Spleen (tissue), 7 donors: ENCODE data around the gene GRM1.

ENCODE experiments used
- POLR2A ChIP-seq, 3 donors: fragments of 450-650 bp; IDR thresholded peaks; one replicate each; pipeline ENCODE4 v1.5.1; 2017; ENCODE audit warnings: antibody characterized with exemption in 3 of 3, mild to moderate bottlenecking in 1 of 3
- TF ChIP-seq, protein P1 (sequence below), 11 experiments: fragments of 200-600 bp in 7 of 11; fragments of 450-650 bp in 4 of 11; sonication (generic) in 4 of 11; IDR thresholded peaks in 8 of 11; conservative IDR thresholded peaks in 3 of 11; 1 replicate in 7 of 11; 2 replicates in 4 of 11; pipeline versions ENCODE4 v1.4.0 to v1.8.0; 2016 to 2021; ENCODE audit warnings: antibody characterized with exemption in 11 of 11, inconsistent platforms in 4 of 11, mild to moderate bottlenecking in 1 of 11
- donor health status: DM: no; HTN: no; CAD: no; lungs with moderate emphysema.
- donor health status: DM: no; HTN: no; CAD: no.
- donor health status: DM: no; HTN: no; CAD: no.

GRCh38 chr6:146267447-146267846 is 238.6 kb downstream of the GRM1 start:
- TF ChIP-seq, protein P1, sequence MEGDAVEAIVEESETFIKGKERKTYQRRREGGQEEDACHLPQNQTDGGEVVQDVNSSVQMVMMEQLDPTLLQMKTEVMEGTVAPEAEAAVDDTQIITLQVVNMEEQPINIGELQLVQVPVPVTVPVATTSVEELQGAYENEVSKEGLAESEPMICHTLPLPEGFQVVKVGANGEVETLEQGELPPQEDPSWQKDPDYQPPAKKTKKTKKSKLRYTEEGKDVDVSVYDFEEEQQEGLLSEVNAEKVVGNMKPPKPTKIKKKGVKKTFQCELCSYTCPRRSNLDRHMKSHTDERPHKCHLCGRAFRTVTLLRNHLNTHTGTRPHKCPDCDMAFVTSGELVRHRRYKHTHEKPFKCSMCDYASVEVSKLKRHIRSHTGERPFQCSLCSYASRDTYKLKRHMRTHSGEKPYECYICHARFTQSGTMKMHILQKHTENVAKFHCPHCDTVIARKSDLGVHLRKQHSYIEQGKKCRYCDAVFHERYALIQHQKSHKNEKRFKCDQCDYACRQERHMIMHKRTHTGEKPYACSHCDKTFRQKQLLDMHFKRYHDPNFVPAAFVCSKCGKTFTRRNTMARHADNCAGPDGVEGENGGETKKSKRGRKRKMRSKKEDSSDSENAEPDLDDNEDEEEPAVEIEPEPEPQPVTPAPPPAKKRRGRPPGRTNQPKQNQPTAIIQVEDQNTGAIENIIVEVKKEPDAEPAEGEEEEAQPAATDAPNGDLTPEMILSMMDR (IDR thresholded peaks at IDR 0.05 in 8 of 11, conservative IDR thresholded peaks at IDR 0.05 in 3 of 11): no peak
- no peak for TF ChIP-seq POLR2A (IDR thresholded peaks at IDR 0.05)
